ENCODE measurements around the gene HMG20A. TPM values are rescaled to one million over a fixed set of nuclear protein-coding genes. Genes with fewer than 3 reads are reported as not detected.

Gene HMG20A
- total and polyA plus RNA-seq, 2 experiments from 2014 or later = 17.8 to 57.8 TPM

DNA sequence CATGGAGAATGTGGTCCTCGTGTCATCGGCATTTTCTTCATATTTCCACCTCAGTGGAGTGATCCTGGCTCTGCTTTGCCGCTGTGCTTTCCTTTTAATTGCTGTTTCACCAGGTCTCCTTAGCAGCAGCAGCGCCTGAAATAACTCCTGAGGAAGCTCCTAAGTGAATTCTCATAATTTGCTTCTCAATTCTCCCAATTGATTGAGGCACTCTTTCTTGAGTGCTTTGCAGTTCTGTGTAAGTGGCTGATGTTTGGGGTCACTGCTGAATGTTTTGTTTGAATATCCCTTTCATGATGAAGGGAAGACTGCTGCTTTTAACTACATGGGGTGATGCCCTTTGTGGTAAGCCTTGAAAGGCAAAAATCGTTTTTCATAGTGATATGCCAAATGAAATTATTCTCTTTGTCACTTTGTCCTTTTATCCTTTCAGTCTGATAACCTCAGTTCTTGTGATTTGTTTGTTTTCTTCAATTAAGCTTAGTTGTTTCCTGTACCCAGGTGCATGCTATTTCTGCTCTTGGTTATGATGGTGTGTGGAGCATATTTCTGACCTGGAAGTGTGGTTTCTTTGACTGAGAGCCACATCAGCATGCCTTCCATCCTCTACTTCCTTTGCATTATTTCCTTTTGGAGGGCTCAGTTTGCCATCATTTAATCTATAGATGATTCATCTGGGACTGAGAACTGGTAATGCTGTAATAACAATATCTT is 36.7 kb downstream of the HMG20A start:
- peaks cover 12% of the 10 kb centered on the region for H3K4me1 Mint-ChIP-seq
- H3K27ac Mint-ChIP-seq = no peak overlapping the region
- H3K4me3 Mint-ChIP-seq = no peak overlapping the region
- H3K9me2 ChIP-seq (ENCODE audit: insufficient read depth) = no peaks in the 10 kb centered on the region
- H3K27ac ChIP-seq (ENCODE audit: low read depth) = peak overlapping the region; percentile 33; the same call in 1 of the 2 replicates
- TF ChIP-seq, protein P1, sequence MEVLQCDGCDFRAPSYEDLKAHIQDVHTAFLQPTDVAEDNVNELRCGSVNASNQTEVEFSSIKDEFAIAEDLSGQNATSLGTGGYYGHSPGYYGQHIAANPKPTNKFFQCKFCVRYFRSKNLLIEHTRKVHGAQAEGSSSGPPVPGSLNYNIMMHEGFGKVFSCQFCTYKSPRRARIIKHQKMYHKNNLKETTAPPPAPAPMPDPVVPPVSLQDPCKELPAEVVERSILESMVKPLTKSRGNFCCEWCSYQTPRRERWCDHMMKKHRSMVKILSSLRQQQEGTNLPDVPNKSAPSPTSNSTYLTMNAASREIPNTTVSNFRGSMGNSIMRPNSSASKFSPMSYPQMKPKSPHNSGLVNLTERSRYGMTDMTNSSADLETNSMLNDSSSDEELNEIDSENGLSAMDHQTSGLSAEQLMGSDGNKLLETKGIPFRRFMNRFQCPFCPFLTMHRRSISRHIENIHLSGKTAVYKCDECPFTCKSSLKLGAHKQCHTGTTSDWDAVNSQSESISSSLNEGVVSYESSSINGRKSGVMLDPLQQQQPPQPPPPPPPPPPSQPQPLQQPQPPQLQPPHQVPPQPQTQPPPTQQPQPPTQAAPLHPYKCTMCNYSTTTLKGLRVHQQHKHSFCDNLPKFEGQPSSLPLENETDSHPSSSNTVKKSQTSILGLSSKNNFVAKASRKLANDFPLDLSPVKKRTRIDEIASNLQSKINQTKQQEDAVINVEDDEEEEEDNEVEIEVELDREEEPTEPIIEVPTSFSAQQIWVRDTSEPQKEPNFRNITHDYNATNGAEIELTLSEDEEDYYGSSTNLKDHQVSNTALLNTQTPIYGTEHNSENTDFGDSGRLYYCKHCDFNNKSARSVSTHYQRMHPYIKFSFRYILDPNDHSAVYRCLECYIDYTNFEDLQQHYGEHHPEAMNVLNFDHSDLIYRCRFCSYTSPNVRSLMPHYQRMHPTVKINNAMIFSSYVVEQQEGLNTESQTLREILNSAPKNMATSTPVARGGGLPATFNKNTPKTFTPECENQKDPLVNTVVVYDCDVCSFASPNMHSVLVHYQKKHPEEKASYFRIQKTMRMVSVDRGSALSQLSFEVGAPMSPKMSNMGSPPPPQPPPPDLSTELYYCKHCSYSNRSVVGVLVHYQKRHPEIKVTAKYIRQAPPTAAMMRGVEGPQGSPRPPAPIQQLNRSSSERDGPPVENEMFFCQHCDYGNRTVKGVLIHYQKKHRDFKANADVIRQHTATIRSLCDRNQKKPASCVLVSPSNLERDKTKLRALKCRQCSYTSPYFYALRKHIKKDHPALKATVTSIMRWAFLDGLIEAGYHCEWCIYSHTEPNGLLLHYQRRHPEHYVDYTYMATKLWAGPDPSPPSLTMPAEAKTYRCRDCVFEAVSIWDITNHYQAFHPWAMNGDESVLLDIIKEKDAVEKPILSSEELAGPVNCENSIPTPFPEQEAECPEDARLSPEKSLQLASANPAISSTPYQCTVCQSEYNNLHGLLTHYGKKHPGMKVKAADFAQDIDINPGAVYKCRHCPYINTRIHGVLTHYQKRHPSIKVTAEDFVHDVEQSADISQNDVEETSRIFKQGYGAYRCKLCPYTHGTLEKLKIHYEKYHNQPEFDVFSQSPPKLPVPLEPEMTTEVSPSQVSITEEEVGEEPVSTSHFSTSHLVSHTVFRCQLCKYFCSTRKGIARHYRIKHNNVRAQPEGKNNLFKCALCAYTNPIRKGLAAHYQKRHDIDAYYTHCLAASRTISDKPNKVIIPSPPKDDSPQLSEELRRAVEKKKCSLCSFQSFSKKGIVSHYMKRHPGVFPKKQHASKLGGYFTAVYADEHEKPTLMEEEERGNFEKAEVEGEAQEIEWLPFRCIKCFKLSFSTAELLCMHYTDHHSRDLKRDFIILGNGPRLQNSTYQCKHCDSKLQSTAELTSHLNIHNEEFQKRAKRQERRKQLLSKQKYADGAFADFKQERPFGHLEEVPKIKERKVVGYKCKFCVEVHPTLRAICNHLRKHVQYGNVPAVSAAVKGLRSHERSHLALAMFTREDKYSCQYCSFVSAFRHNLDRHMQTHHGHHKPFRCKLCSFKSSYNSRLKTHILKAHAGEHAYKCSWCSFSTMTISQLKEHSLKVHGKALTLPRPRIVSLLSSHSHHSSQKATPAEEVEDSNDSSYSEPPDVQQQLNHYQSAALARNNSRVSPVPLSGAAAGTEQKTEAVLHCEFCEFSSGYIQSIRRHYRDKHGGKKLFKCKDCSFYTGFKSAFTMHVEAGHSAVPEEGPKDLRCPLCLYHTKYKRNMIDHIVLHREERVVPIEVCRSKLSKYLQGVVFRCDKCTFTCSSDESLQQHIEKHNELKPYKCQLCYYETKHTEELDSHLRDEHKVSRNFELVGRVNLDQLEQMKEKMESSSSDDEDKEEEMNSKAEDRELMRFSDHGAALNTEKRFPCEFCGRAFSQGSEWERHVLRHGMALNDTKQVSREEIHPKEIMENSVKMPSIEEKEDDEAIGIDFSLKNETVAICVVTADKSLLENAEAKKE (CRISPR knock-in tag; IDR thresholded peaks at IDR 0.05) = no peak
- TF ChIP-seq EZH2phosphoT487 (IDR thresholded peaks at IDR 0.05; ENCODE audit: unreplicated experiment) (no peak), STAT1 (IDR thresholded peaks at IDR 0.05; ENCODE audit: unreplicated experiment) (no peak), ZNF114 (CRISPR knock-in tag; IDR thresholded peaks at IDR 0.05) (no peak), POLR2AphosphoS5 (IDR thresholded peaks at IDR 0.05; ENCODE audit: low read depth) (no peak), ZNF331 (CRISPR knock-in tag; IDR thresholded peaks at IDR 0.05; ENCODE audit: low read depth) (no peak), NANOG (IDR thresholded peaks at IDR 0.05; ENCODE audit: borderline replicate concordance) (no peak), CREB1 (CRISPR knock-in tag; IDR thresholded peaks at IDR 0.05; ENCODE audit: low read depth) (no peak), JUNB (IDR thresholded peaks at IDR 0.05; ENCODE audit: unreplicated experiment) (no peak), EZH2 (IDR thresholded peaks at IDR 0.05; ENCODE audit: low read depth, unreplicated experiment) (no peak)
- TF ChIP-seq, protein P2, sequence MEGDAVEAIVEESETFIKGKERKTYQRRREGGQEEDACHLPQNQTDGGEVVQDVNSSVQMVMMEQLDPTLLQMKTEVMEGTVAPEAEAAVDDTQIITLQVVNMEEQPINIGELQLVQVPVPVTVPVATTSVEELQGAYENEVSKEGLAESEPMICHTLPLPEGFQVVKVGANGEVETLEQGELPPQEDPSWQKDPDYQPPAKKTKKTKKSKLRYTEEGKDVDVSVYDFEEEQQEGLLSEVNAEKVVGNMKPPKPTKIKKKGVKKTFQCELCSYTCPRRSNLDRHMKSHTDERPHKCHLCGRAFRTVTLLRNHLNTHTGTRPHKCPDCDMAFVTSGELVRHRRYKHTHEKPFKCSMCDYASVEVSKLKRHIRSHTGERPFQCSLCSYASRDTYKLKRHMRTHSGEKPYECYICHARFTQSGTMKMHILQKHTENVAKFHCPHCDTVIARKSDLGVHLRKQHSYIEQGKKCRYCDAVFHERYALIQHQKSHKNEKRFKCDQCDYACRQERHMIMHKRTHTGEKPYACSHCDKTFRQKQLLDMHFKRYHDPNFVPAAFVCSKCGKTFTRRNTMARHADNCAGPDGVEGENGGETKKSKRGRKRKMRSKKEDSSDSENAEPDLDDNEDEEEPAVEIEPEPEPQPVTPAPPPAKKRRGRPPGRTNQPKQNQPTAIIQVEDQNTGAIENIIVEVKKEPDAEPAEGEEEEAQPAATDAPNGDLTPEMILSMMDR (conservative IDR thresholded peaks at IDR 0.05; ENCODE audit: low read depth in 2 of 2) = no peak
- TF ChIP-seq, protein P3, sequence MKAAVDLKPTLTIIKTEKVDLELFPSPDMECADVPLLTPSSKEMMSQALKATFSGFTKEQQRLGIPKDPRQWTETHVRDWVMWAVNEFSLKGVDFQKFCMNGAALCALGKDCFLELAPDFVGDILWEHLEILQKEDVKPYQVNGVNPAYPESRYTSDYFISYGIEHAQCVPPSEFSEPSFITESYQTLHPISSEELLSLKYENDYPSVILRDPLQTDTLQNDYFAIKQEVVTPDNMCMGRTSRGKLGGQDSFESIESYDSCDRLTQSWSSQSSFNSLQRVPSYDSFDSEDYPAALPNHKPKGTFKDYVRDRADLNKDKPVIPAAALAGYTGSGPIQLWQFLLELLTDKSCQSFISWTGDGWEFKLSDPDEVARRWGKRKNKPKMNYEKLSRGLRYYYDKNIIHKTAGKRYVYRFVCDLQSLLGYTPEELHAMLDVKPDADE (IDR thresholded peaks at IDR 0.05) = no peak
- TF ChIP-seq, protein P4, sequence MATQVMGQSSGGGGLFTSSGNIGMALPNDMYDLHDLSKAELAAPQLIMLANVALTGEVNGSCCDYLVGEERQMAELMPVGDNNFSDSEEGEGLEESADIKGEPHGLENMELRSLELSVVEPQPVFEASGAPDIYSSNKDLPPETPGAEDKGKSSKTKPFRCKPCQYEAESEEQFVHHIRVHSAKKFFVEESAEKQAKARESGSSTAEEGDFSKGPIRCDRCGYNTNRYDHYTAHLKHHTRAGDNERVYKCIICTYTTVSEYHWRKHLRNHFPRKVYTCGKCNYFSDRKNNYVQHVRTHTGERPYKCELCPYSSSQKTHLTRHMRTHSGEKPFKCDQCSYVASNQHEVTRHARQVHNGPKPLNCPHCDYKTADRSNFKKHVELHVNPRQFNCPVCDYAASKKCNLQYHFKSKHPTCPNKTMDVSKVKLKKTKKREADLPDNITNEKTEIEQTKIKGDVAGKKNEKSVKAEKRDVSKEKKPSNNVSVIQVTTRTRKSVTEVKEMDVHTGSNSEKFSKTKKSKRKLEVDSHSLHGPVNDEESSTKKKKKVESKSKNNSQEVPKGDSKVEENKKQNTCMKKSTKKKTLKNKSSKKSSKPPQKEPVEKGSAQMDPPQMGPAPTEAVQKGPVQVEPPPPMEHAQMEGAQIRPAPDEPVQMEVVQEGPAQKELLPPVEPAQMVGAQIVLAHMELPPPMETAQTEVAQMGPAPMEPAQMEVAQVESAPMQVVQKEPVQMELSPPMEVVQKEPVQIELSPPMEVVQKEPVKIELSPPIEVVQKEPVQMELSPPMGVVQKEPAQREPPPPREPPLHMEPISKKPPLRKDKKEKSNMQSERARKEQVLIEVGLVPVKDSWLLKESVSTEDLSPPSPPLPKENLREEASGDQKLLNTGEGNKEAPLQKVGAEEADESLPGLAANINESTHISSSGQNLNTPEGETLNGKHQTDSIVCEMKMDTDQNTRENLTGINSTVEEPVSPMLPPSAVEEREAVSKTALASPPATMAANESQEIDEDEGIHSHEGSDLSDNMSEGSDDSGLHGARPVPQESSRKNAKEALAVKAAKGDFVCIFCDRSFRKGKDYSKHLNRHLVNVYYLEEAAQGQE (IDR thresholded peaks at IDR 0.05; ENCODE audit: unreplicated experiment) = no peak
- H3F3A ChIP-seq (replicated peaks; ENCODE audit: low read depth) = no peaks in the 10 kb centered on the region
- H2AFZ ChIP-seq = no peak overlapping the region
- H3K27me3 Mint-ChIP-seq (ENCODE audit: insufficient read depth, low read depth, poor library complexity) = peaks cover 3% of the 10 kb centered on the region
- peaks cover 19% of the 10 kb centered on the region for H3K79me2 ChIP-seq (replicated peaks; ENCODE audit: insufficient read depth)
- no peaks in the 10 kb centered on the region for H3K9me3 Mint-ChIP-seq
- H4K20me1 ChIP-seq (replicated peaks; ENCODE audit: insufficient read depth) = peaks cover 3% of the 10 kb centered on the region; the same call in 1 of the 2 replicates
- 0 out of 2 replicates have a peak overlapping the region, but pooled peaks have one; percentile 9 for H3K4me2 ChIP-seq
- H3K4me1 ChIP-seq (ENCODE audit: insufficient read depth) = peaks cover 10% of the 10 kb centered on the region; the same call in 1 of the 2 replicates
- H3K4me3 ChIP-seq = no peak overlapping the region
- H3K27me3 ChIP-seq (ENCODE audit: insufficient read depth) = no peaks in the 10 kb centered on the region
- DNase-seq (ENCODE audit: low spot score) = no peak
- H3K36me3 ChIP-seq (ENCODE audit: insufficient read depth) = peaks cover 4% of the 10 kb centered on the region; the same call in 1 of the 2 replicates
- H3K36me3 Mint-ChIP-seq (ENCODE audit: low read depth) = peaks cover 13% of the 10 kb centered on the region
- ATAC-seq = no peak

All from GM23338 (cell line).